ENCODE data around the gene PRRG1. TPM values are rescaled to one million over a fixed set of nuclear protein-coding genes. Genes with fewer than 3 reads are reported as not detected.

Gene PRRG1
- total RNA-seq, 1 donor from 2014 or later: 1.7 TPM

GRCh38 chrX:37357436-37357835 is 8.3 kb downstream of the PRRG1 start:
- TF ChIP-seq CTCF (IDR thresholded peaks at IDR 0.05; ENCODE audit: unreplicated experiment): no peak
- H3K4me3 Mint-ChIP-seq (ENCODE audit: low read depth): no peak overlapping the region
- no peaks in the 10 kb centered on the region for H3K27me3 Mint-ChIP-seq
- no peak for DNase-seq (ENCODE audit: low spot score, unreplicated experiment)
- H3K4me1 Mint-ChIP-seq (ENCODE audit: low read depth): no peaks in the 10 kb centered on the region
- no peak overlapping the region for H3K27ac Mint-ChIP-seq
- H3K9me3 Mint-ChIP-seq (ENCODE audit: low read depth): peaks cover 41% of the 10 kb centered on the region
- no peaks in the 10 kb centered on the region for H3K36me3 Mint-ChIP-seq (ENCODE audit: insufficient read depth)

GRCh38 chrX:37361596-37361995 is 12.4 kb downstream of the PRRG1 start:
- Mint-ChIP-seq H3K9me3 (ENCODE audit: low read depth) (peaks cover 39% of the 10 kb centered on the region), H3K27ac (no peak overlapping the region), H3K36me3 (ENCODE audit: insufficient read depth) (no peaks in the 10 kb centered on the region), H3K4me3 (ENCODE audit: low read depth) (no peak overlapping the region), H3K27me3 (no peaks in the 10 kb centered on the region), H3K4me1 (ENCODE audit: low read depth) (no peaks in the 10 kb centered on the region)
- DNase-seq (ENCODE audit: low spot score, unreplicated experiment): no peak
- TF ChIP-seq CTCF (IDR thresholded peaks at IDR 0.05; ENCODE audit: unreplicated experiment): no peak

GRCh38 chrX:37364666-37365065 is 15.5 kb downstream of the PRRG1 start:
- Mint-ChIP-seq H3K27ac (no peak overlapping the region), H3K4me3 (ENCODE audit: low read depth) (no peak overlapping the region), H3K4me1 (ENCODE audit: low read depth) (no peaks in the 10 kb centered on the region), H3K36me3 (ENCODE audit: insufficient read depth) (no peaks in the 10 kb centered on the region), H3K9me3 (ENCODE audit: low read depth) (peaks cover 27% of the 10 kb centered on the region), H3K27me3 (no peaks in the 10 kb centered on the region)
- TF ChIP-seq CTCF (IDR thresholded peaks at IDR 0.05; ENCODE audit: unreplicated experiment): no peak
- no peak for DNase-seq (ENCODE audit: low spot score, unreplicated experiment)

DNA sequence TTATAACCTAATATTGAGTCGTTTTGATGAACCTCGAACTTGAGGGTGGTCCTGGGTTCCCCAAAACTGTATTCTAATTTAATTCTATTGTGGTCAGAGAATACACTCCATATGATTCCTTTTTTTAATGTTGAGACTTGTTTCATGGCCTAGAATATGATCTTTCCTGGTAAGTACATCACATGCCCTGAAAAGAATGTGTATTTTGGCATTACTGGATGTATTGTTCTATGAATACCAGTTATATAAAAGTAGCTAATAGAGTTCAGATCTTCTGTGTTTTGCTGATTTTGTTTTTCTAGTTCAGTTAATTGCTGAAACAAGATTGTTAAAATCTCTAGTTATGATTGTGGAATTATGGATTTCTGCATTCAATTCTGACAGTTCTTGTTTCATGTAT is 18.8 kb downstream of the PRRG1 start:
- H3K4me1 Mint-ChIP-seq (ENCODE audit: low read depth): no peaks in the 10 kb centered on the region
- no peak overlapping the region for H3K4me3 Mint-ChIP-seq (ENCODE audit: low read depth)
- no peaks in the 10 kb centered on the region for H3K27me3 Mint-ChIP-seq
- H3K36me3 Mint-ChIP-seq (ENCODE audit: insufficient read depth): no peaks in the 10 kb centered on the region
- no peak for TF ChIP-seq CTCF (IDR thresholded peaks at IDR 0.05; ENCODE audit: unreplicated experiment)
- peaks cover 19% of the 10 kb centered on the region for H3K9me3 Mint-ChIP-seq (ENCODE audit: low read depth)
- DNase-seq (ENCODE audit: low spot score, unreplicated experiment): no peak
- no peak overlapping the region for H3K27ac Mint-ChIP-seq

- TF ChIP-seq CTCF (IDR thresholded peaks at IDR 0.05; ENCODE audit: unreplicated experiment): no peak
- Mint-ChIP-seq H3K4me1 (ENCODE audit: low read depth) (no peaks in the 10 kb centered on the region), H3K36me3 (ENCODE audit: insufficient read depth) (no peaks in the 10 kb centered on the region), H3K27ac (no peak overlapping the region), H3K27me3 (no peaks in the 10 kb centered on the region), H3K4me3 (ENCODE audit: low read depth) (no peak overlapping the region), H3K9me3 (ENCODE audit: low read depth) (peaks cover 22% of the 10 kb centered on the region)
- no peak for DNase-seq (ENCODE audit: low spot score, unreplicated experiment)
Measured at GRCh38 chrX:37370499-37371141, 21.5 kb downstream of the PRRG1 start.

Data from progenitor cell of endocrine pancreas (in vitro differentiated cells).